M059J (cell line): ENCODE results near the gene IGFBP1. TPM values are rescaled to one million over a fixed set of nuclear protein-coding genes. Genes with fewer than 3 reads are reported as not detected.
A peak's percentile ranks its signal among the peaks of the same experiment; 100 is the strongest.
"Not testable (repeated sequence)": the region's sequence is repeated elsewhere in the genome, so short reads cannot be mapped to it uniquely, and the experiment has no call there.

Source experiments
- DNase-seq: peaks from one replicate; pipeline ENCODE4 v3.0.0-alpha.2; 2012; ENCODE audit warnings: low read depth
- total RNA-seq: library from RNA; depleted of rRNA; stranded (reverse); fragments of >200 nt; shearing (Covaris generic); gene quantifications from 2 replicates; pipeline ENCODE4 v1.2.3, GENCODE V29; 2014; rRNA removed

The IGFBP1 gene
- total RNA-seq = 0.07 TPM in 1 of 2 replicates, not detected in the other

DNA sequence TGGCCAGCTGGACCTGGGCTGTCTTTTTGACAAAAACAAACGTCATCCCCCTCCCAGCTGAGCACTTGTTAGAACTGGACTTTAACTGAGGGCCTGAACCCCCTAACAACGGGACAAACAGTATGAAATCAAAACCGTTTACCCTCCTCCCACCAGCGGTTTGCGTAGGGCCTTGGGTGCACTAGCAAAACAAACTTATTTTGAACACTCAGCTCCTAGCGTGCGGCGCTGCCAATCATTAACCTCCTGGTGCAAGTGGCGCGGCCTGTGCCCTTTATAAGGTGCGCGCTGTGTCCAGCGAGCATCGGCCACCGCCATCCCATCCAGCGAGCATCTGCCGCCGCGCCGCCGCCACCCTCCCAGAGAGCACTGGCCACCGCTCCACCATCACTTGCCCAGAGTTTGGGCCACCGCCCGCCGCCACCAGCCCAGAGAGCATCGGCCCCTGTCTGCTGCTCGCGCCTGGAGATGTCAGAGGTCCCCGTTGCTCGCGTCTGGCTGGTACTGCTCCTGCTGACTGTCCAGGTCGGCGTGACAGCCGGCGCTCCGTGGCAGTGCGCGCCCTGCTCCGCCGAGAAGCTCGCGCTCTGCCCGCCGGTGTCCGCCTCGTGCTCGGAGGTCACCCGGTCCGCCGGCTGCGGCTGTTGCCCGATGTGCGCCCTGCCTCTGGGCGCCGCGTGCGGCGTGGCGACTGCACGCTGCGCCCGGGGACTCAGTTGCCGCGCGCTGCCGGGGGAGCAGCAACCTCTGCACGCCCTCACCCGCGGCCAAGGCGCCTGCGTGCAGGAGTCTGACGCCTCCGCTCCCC lies at the start of gene IGFBP1:
TSS of gene IGFBP1 (plus strand) at position 304 of the 808 bp plus-strand sequence. CDS start at position 469, 165 bp downstream.
- peak; percentile 10 for DNase-seq

DNA sequence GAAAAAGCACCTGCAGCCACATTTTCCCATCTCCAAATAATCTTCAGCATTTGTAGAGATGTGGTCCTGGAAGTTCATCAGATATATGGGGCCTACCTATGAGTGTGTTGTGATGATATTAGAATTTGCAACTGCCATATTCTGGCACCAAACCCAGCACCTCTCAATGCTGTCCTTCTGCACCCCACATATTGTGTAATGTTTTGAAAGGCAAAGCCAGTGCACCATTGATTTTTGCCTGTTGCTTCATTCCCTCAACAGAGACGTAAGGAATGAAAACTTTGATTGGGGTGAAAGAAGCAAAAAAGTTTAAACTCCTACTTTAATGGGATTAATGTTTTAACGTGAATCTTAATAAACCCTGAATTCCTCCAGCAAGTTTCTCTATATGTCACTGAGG lies 49.4 kb upstream of the IGFBP1 start:
- DNase-seq = not testable (repeated sequence)

- not testable (repeated sequence) for DNase-seq
Measured at GRCh38 chr7:45841926-45842717, 46.2 kb upstream of the IGFBP1 start.

DNA sequence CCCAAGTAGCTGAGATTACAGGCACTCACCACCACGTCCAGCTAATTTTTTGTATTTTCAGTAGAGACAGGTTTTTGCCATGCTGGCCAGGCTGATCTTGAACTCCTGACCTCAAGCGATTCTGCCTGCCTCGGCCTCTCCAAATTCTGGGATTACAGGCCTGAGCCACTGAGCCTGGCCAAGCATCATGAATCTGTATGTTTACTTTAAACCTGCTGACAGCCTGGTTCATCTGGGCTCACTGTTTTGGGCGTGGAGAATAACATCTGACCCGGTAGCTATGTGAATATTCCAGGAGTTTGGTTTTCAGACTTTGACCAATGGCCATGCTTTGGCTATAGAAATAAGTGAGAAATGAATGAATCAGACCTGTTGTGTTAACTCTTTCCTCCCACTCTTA lies 41.8 kb upstream of the IGFBP1 start:
- not testable (repeated sequence) for DNase-seq

DNA sequence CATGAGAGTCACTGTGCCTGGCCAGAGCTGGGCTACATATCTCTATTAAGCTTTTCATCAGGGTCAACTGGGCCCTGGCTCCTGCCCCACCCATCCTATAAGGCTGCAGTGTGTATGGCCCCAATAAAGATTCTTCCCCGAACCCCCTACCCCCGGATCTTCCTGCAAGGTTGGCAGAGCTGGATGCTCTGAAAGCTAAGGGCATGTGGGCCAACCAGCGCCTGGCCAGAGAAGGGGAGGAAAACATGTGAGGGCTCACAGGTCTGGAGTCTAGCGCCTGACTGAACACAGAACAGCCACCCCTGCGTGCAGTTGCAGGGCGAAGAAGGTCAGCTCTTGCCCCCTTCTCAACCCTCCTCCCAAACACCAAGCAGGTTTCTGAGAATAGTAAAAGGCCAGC lies 39.6 kb upstream of the IGFBP1 start:
- not testable (repeated sequence) for DNase-seq

GRCh38 chr7:45852984-45853383 lies 35.3 kb upstream of the IGFBP1 start:
- DNase-seq = not testable (repeated sequence)

GRCh38 chr7:45853491-45853890 lies 34.8 kb upstream of the IGFBP1 start:
- not testable (repeated sequence) for DNase-seq

DNA sequence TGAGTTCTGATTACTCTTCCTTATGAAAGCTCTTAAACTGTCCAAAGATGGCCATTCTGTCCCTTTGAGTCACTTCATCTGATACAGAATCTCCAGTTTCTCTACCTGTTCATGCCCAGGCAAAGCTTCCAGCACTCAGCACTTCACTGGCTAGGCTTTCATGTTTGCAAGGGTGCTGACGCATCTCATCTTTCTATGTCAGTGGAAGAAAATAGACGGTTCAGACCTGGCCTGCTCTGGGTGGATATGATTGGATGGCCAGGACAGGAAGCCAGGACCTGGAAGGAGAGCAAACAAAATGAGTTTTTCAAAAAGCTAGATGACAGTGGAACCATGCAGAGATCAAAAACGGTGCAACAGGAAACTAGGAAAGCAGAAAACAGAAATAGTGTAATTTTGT lies 32.6 kb upstream of the IGFBP1 start:
- not testable (repeated sequence) for DNase-seq

DNA sequence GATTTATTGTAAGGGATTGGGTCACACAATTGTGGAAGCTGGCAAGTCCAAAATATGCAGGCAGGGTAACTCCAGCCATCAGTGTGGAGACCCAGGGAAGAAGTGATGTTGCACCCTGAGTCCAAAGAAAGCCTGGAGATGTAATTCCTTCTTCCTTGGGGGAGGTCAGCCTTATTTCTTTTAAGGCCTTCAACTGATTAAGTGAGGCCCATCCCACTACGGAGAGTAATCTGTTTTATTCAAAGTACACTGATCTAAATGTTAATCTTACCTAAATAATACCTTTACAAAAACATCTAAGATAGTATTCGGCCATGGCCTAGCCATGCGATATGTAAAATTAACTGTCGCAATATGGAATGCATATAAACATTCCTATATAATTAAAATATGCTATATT lies 31.4 kb upstream of the IGFBP1 start:
- not testable (repeated sequence) for DNase-seq

GRCh38 chr7:45863715-45864114 lies 24.6 kb upstream of the IGFBP1 start:
- DNase-seq = no peak

- no peak for DNase-seq
Measured at GRCh38 chr7:45865594-45866410, 22.5 kb upstream of the IGFBP1 start.

GRCh38 chr7:45867471-45867870 lies 20.8 kb upstream of the IGFBP1 start:
- DNase-seq = no peak

GRCh38 chr7:45869426-45869825 lies 18.9 kb upstream of the IGFBP1 start:
- peak; percentile 66 for DNase-seq

GRCh38 chr7:45872116-45873034 lies 15.9 kb upstream of the IGFBP1 start:
- DNase-seq = peak; percentile 12

- no peak for DNase-seq
Measured at GRCh38 chr7:45873035-45873354, 15.3 kb upstream of the IGFBP1 start, which contains the start of gene CCDC201. CCDC201 (minus strand) TSS chr7:45873082; CDS start chr7:45873007, 75 bp downstream.

DNA sequence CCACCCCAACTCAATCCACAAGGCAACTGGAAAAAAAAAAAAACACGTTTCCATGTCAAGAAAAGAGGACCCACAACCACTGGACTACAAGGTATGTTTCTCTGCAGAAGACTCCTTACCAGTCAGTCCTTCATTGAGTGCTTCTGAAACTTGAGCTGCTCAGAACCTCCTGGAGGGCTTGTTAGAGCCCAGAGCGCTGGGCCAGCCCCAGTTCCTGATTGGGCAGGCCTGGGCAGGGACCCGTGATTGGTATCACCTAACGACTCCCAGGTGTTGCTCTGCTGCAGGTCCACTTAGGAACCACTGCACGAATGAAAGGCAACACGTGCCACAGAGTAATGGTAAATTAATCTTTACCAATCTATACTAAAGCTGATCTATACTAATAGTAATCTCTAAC lies 14.9 kb upstream of the IGFBP1 start:
- DNase-seq = no peak

GRCh38 chr7:45874408-45875131 lies 13.7 kb upstream of the IGFBP1 start:
- peak; percentile 88 for DNase-seq

DNA sequence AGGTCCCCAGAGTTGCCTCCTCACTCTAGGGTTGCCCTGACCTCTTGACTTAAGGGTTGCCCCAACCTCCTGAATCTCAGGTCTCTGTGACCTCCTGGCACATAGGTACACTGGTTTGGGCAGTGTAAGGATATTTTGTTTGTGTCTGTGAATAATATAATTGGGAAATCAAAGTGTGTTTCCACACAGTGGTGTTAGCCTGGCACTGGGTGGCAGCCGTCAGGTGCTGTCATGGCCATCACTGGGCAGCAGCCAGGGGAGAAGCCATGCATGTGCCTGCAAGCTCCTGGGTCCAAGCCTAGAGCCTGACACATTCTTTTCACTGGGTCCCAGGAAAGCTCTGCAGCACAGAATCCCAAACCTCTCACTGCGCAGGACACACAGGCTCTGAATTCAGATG lies 11.8 kb upstream of the IGFBP1 start:
- no peak for DNase-seq

DNA sequence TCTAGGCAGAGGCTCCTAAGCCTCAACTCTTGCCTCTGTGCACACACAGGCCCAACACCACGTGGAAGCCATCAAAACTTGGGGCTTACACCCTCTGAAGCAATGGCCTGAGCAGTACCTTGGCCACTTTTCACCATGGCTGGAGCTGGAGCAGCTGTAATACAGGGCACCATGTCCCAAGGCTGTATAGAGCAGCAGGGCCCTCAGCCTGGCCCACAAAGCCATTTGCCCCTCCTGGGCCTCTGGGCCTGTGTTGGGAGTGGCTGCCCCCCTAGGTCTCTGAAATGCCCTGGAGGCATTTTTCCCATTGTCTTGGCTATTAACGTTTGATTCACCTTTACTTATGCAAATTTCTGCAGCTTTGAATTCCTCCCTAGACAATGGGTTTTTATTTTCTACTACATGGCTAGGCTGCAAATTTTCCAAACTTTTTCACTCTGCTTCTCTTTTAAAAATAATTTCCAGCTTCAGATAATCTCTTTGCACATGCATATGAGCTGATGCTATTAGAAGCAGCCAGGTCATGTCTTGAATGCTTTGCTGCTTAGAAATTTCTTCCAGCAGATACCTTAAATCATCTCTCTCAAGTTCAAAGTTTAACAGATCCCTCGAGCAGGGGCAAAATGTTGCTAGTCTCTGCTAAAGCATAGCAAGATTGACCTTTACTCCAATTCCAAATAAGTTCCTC lies 9.7 kb upstream of the IGFBP1 start:
- no peak for DNase-seq
